ENCODE results near the gene ATG2B. TPM values are rescaled to one million over a fixed set of nuclear protein-coding genes. Genes with fewer than 3 reads are reported as not detected.

Gene ATG2B
- total and polyA plus RNA-seq, 2 donors (not counting 1 experiment from before 2014, with no cell fraction given) = 8.1 to 39.6 TPM

DNA sequence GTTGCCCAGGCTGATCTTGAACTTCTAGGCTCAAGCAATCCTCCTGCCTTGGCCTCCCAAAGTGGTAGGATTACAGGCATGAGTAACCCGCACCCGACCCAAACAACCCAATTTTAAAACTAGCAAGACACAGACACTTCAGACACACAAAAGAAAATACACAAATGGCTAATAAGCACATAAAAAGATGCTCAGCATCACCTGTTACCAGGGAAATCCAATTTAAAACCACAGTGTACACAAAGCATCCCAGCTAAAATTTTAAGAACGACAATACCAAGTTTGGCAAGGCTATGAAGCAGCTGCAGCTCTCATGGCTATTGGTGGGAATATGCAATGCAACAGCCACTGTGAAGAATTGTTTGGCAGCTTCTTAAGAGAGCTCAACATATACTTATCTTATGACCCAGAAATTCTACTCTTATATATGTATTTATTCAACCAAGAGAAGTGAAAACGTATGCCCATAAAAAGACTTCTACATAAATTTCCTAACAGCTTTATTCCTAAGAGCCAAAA is 65.1 kb downstream of the ATG2B start:
- no peak overlapping the region for H2AFZ ChIP-seq (ENCODE audit: insufficient read depth, low read depth, low read length, poor library complexity, severe bottlenecking)
- Mint-ChIP-seq H3K4me3 (no peak overlapping the region), H3K9me3 (ENCODE audit: insufficient read depth) (no peaks in the 10 kb centered on the region), H3K4me1 (no peaks in the 10 kb centered on the region), H3K27me3 (no peaks in the 10 kb centered on the region), H3K27ac (no peak overlapping the region)
- H3K4me3 ChIP-seq (ENCODE audit: control extremely low read depth in 1 of 5, extremely low read depth in 1 of 5, insufficient read depth in 1 of 5, low read depth in 2 of 5, low read length in 4 of 5) = no peak overlapping the region
- no peak overlapping the region for H3K9ac ChIP-seq (ENCODE audit: low read length)
- no peaks in the 10 kb centered on the region for H3K79me2 ChIP-seq (ENCODE audit: control insufficient read depth, insufficient read depth, low read length)
- H3K4me1 ChIP-seq (ENCODE audit: control insufficient read depth in 2 of 2, insufficient read depth in 2 of 2, low read length in 2 of 2) = no peaks in the 10 kb centered on the region
- ATAC-seq (ENCODE audit: low read depth) = no peak
- H3K36me3 ChIP-seq (replicated peaks in 1 of 2; ENCODE audit: control extremely low read depth in 1 of 2, control insufficient read depth in 1 of 2, extremely low read depth in 1 of 2, insufficient read depth in 2 of 2, low read length in 1 of 2) = peaks cover 14 to 29% of the 10 kb centered on the region in 2 experiments
- no peak overlapping the region for H3K4me2 ChIP-seq (replicated peaks; ENCODE audit: low read depth, low read length, poor library complexity, severe bottlenecking)
- intact Hi-C loops (cut with micrococcal nuclease) = no loop called here
- no peak for DNase-seq
- no peak overlapping the region for H3K27ac ChIP-seq (ENCODE audit: low read length in 2 of 2)
- no peaks in the 10 kb centered on the region for H4K20me1 ChIP-seq (ENCODE audit: control insufficient read depth, insufficient read depth, low read length, poor library complexity, severe bottlenecking)
- WGBS (ENCODE audit: insufficient coverage) = 92% methylated on average over 2 of the region's 4 CpGs
- TF ChIP-seq EZH2 (IDR thresholded peaks at IDR 0.05; ENCODE audit: borderline replicate concordance, insufficient read depth, low read depth, low read length, poor library complexity, severe bottlenecking) = no peak
- TF ChIP-seq CTCF (IDR thresholded peaks at IDR 0.05) = no peak
- H3K27me3 ChIP-seq (replicated peaks in 1 of 4; ENCODE audit: control extremely low read depth in 1 of 4, control insufficient read depth in 3 of 4, insufficient read depth in 4 of 4, low read length in 3 of 4) = no peaks in the 10 kb centered on the region
- H3K9me3 ChIP-seq (ENCODE audit: control extremely low read depth in 1 of 3, control insufficient read depth in 2 of 3, insufficient read depth in 1 of 3, low read length in 2 of 3) = no peaks in the 10 kb centered on the region
- ChIA-PET POLR2A (no interaction called here), CTCF (interaction anchor here (0.6 to 7.3 kb wide), 7 partner anchors 11 to 297 kb away, joined by 3 to 107 read pairs (median 4); no protein-coding TSS in a partner anchor)

DNA sequence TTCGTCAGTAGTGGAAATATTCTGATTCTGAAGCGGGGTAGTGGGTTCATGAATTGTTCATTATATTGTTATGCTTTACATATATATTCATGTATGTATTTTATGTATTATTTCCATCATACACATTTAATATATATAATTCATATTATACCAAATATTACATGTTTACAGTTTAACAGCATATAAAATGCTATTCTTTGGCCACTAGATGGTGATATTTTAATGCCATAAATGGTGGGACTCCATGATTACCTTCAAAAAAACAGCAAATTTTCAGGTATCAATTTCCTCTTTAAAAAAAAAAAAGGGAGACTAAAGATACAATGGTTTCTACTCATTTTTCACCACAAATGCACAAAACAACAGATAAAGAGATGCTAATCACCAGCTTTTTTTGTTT is 66.1 kb downstream of the ATG2B start:
- Mint-ChIP-seq H3K27ac (no peak overlapping the region), H3K27me3 (no peaks in the 10 kb centered on the region), H3K4me1 (no peaks in the 10 kb centered on the region), H3K4me3 (no peak overlapping the region), H3K9me3 (ENCODE audit: insufficient read depth) (no peaks in the 10 kb centered on the region)
- intact Hi-C loops (cut with micrococcal nuclease) = no loop called here
- peak; percentile 42 for DNase-seq
- Histone ChIP-seq H4K20me1 (ENCODE audit: control insufficient read depth, insufficient read depth, low read length, poor library complexity, severe bottlenecking) (no peaks in the 10 kb centered on the region), H3K27ac (ENCODE audit: low read length in 2 of 2) (no peak overlapping the region), H2AFZ (ENCODE audit: insufficient read depth, low read depth, low read length, poor library complexity, severe bottlenecking) (no peak overlapping the region), H3K36me3 (replicated peaks in 1 of 2; ENCODE audit: control extremely low read depth in 1 of 2, control insufficient read depth in 1 of 2, extremely low read depth in 1 of 2, insufficient read depth in 2 of 2, low read length in 1 of 2) (peaks cover 14 to 29% of the 10 kb centered on the region in 2 experiments), H3K4me1 (ENCODE audit: control insufficient read depth in 2 of 2, insufficient read depth in 2 of 2, low read length in 2 of 2) (no peaks in the 10 kb centered on the region), H3K4me3 (ENCODE audit: control extremely low read depth in 1 of 5, extremely low read depth in 1 of 5, insufficient read depth in 1 of 5, low read depth in 2 of 5, low read length in 4 of 5) (no peak overlapping the region), H3K4me2 (replicated peaks; ENCODE audit: low read depth, low read length, poor library complexity, severe bottlenecking) (no peak overlapping the region), H3K9me3 (ENCODE audit: control extremely low read depth in 1 of 3, control insufficient read depth in 2 of 3, insufficient read depth in 1 of 3, low read length in 2 of 3) (no peaks in the 10 kb centered on the region), H3K9ac (ENCODE audit: low read length) (no peak overlapping the region), H3K79me2 (ENCODE audit: control insufficient read depth, insufficient read depth, low read length) (no peaks in the 10 kb centered on the region), H3K27me3 (replicated peaks in 1 of 4; ENCODE audit: control extremely low read depth in 1 of 4, control insufficient read depth in 3 of 4, insufficient read depth in 4 of 4, low read length in 3 of 4) (no peaks in the 10 kb centered on the region)
- CTCF ChIA-PET = interaction anchor here (0.7 to 7.3 kb wide), 9 partner anchors 12 to 1340 kb away, joined by 3 to 107 read pairs (median 4); no protein-coding TSS in a partner anchor
- TF ChIP-seq EZH2 (IDR thresholded peaks at IDR 0.05; ENCODE audit: borderline replicate concordance, insufficient read depth, low read depth, low read length, poor library complexity, severe bottlenecking) (no peak), CTCF (IDR thresholded peaks at IDR 0.05) (peak; percentile 82)
- POLR2A ChIA-PET = no interaction called here
- WGBS (ENCODE audit: insufficient coverage) = no CpG with 5 or more reads among the region's 2 CpGs
- no peak for ATAC-seq (ENCODE audit: low read depth)
